CD4-positive, alpha-beta T cell treated with Interleukin-15 for 4 hours (primary cell): ENCODE data around the gene KLHDC9.
"Not testable (repeated sequence)": the region's sequence is repeated elsewhere in the genome, so short reads cannot be mapped to it uniquely, and the experiment has no call there.

ENCODE experiments used
- DNase-seq: peaks from one replicate; pipeline ENCODE4 v3.0.0-alpha.2; 2020; ENCODE audit warnings: low spot score

KLHDC9 gene, protein sequence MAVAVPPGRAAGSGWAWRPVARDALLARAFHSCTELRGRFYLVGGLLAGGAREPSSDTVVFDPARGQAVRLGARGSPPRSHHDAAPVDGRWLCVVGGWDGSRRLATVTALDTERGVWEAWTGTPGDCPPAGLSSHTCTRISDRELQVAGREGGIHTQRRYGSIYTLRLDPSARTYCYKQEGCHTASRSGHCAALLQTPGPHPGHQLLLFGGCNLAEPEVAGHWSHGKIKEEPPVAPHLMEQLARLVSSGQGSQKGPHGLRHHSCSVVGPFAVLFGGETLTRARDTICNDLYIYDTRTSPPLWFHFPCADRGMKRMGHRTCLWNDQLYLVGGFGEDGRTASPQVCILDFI

DNA sequence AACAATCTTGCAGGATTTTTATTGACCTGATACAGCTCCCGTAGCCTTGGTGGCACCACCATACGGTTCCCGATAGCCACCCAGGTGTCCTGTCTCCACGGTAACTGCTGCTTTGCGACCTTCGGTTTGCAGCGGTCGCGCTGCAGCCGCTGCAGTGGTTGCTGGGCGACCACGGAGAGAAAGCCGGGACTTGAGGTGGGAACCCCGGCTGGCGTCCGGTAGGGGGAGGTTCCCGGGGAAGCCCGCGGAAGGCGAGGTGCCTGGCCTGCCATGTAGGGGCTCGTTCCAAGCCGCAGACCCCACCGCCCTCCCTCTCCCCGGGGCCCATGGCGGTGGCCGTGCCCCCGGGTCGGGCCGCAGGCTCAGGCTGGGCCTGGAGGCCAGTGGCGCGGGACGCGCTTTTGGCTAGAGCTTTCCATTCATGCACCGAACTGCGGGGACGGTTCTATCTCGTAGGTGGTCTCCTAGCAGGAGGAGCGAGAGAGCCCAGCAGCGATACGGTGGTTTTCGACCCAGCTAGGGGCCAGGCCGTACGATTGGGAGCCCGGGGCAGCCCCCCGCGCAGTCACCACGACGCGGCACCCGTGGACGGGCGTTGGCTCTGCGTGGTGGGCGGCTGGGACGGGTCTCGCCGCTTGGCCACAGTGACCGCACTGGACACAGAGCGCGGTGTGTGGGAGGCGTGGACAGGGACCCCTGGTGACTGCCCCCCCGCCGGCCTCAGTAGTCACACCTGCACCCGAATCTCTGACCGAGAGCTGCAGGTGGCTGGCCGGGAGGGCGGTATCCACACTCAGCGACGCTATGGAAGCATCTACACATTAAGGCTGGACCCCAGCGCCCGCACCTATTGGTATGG is at the start of gene KLHDC9:
KLHDC9 (plus strand) TSS at position 152 of the 859 bp plus-strand sequence; CDS start at position 327, 175 bp downstream.
- DNase-seq, result peak; percentile 79

DNA sequence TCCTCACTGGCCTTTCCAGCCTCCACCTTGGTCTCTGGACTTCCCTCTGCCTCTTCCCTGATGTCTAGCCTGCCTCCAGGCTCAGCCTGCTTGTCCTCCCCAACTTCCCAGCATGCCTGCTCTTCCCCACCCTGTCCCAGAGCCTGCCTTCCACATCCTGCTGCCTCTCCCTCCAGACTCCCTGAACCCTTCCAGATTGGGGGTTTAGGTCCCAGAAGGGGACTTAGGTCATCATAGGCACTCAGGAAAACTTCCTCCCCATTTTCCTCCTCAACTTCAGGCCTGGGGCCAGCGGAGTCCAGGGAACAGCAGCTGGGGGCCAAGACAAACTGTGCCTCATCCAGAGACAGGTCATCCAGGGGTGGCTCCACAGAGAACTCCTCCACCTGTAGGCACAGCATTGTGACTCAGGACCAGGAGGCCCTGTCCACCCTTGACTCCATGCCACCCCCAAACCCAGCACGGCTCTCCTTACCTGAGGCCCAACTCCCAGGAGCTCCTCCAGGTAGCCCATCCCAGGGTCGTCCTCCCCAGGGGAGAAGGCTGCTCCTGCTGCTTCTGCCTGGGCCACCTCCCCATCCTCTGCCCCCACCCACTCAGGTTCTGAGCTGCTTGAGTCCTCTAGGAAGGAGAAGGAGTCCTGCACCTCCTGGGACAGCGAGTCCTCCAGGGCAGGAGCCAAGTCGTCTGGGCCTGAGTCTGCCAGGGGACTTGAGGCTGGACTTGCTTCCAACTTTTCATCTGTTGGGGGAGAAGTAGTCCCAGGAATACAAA is 49.0 kb upstream of the KLHDC9 start:
- no peak for DNase-seq

DNA sequence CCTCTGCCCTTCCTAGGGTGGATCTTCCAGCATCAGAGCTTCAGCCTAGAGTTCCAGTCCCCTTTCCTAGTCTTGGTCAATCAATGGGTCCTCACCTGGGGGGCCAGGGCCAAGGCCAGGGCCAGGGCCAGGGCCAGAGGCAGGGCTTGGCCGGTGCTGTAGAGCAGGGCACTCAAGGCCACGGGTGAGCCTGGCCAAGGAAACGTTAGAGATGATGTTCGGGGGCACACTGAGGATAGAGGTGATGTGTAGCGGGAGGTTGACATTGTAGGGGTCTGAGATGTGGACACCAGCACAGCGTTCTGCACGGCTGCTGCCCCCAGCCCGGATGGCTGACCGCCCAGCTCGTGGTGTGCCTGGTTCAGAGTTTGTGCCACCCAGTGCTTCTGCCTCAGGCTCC is 46.9 kb upstream of the KLHDC9 start:
- no peak for DNase-seq

DNA sequence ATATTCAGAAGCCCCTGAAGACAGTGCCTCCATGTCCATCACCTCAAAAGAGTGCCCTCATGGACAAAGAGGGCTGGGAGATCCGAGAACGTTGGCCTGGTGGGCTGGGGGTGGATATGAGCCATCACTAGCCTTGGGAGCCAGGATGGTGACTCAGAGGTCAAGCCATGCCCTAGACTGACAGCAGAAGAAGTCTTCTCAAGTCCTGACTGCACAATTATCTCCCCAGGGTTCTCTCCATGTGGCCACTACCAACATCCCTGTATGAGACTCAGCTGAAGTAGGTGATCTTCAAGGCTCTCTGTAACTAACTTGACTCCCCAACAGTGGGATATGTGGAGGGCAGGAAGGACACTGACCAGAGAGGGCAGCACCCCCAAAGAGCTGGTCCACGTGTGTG is 45.3 kb upstream of the KLHDC9 start:
- no peak for DNase-seq

DNA sequence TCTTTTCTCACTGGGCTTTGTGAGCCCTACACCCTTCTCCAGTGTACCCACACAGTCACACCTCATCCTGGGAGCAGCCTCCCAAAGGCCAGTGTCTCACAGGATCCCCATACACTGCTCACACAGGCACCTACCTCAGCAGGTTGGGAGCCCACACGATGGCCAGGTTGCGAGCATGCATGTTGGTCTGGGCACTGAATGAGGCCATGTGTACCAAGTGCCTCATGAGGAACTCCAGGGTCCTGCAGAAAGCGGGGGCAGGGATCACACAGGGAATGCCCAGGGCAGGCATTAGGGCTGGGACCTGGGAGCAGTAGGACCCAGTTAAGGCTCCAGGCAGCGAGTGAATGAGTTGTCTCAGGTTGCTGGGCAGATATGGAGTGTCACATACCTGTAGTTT is 43.9 kb upstream of the KLHDC9 start:
- no peak for DNase-seq

DNA sequence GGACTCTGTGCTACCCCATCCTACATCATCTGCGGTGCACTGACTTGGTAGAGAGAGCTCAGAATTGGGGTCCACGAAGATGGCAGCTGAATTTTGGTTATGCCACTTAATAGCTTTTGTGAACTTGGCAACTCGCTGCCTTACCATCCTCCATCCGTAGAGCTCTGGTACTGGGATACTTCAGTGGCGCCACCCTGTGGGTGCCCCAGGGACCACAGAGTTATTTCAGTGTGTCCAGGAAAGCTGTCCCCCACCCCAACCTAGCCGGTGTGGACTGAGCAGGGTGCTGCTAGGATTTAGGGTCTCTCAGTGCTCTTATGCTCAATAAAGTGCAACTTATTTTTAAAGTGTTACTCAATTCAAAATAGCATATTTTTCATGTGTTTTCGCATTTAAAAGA is 43.4 kb upstream of the KLHDC9 start:
- DNase-seq, result no peak

DNA sequence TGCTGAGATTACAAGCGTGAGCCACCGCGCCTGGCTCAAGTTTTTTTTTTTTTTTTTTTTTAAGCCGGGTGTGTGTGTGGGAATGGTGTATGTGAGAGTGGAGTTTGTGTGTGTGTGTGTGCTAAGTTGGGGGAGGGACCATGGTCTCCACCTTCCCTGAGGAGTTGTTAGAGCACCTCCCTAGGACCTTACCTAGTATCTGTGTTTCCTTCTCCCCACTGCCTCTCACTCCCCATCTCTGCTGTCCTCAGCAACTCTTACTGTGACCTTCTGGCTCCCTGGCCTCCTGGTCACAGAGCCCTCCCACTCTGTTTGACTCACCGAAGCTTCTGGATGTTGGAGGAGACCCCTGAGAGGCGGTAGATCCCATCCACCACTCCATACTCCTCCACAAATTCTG is 38.9 kb upstream of the KLHDC9 start:
- DNase-seq, result no peak

DNA sequence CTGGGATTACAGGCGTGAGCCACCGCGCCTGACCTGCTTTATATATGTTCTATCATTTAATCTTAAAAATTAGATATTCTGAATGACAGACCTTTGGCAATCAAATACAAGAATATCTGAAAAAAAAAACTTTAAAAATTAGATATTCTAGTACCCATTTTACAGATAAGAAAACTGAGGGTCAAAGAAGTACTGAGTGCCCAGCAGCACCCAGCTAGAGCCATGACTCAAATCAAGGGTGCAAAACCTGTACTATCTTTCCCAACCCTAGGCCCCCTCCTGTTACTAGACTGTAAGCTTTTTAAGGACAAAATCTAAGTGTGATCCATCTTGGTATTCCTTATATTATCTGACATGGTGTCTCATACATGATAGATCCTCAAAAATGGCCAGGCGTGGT is 36.7 kb upstream of the KLHDC9 start:
- no peak for DNase-seq

DNA sequence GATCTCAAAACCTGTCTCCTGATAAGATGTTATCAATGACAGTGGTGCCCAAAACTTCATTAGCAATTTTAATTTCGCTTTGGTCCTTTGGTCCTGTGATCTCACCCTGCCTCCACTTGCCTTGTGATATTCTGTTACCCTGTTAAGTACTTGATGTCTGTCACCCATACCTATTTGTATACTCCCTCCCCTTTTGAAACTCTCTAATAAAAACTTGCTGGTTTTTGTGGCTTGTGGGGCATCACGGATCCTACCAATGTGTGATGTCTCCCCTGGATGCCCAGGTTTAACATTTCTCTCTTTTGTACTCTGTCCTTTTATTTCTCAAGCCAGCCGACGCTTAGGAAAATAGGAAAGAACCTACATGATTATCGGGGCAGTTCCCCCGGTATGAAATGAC is 34.2 kb upstream of the KLHDC9 start:
- not testable (repeated sequence) for DNase-seq

DNA sequence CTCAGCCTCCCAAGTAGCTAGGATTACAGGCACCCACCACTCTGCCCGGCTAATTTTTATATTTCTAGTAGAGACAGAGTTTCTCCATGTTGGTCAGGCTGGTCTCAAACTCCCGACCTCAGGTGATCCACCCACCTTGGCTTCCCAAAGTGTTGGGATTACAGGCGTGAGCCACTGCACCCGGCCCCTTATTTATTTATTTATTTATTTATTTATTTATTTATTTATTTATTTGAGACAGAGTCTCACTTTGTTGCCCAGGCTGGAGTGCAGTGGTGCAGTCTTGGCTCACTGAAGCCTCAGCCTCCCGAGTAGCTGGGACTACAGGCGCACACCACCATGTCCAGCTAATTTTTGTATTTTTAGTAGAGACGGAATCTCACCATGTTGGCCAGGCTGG is 32.5 kb upstream of the KLHDC9 start:
- not testable (repeated sequence) for DNase-seq

DNA sequence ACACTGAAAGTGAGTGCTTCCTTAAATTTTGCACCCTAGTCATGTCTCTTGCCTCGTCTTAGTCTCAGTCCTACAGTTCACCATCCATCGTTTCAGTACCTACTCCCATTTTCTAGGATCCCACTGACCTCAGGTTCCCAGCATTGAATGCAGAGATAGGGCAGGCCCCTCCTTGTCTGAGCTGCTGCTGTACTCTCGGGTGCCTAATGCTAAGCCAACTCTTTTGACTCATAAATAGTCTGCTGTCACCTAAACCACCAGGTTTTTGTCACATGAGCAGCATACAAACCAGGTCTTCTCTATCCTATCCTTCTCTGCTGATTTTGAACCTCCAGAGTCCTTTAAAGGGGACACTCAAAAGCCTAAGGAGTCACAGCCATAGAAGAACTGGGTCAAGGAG is 31.5 kb upstream of the KLHDC9 start:
- DNase-seq, result peak; percentile 36

DNA sequence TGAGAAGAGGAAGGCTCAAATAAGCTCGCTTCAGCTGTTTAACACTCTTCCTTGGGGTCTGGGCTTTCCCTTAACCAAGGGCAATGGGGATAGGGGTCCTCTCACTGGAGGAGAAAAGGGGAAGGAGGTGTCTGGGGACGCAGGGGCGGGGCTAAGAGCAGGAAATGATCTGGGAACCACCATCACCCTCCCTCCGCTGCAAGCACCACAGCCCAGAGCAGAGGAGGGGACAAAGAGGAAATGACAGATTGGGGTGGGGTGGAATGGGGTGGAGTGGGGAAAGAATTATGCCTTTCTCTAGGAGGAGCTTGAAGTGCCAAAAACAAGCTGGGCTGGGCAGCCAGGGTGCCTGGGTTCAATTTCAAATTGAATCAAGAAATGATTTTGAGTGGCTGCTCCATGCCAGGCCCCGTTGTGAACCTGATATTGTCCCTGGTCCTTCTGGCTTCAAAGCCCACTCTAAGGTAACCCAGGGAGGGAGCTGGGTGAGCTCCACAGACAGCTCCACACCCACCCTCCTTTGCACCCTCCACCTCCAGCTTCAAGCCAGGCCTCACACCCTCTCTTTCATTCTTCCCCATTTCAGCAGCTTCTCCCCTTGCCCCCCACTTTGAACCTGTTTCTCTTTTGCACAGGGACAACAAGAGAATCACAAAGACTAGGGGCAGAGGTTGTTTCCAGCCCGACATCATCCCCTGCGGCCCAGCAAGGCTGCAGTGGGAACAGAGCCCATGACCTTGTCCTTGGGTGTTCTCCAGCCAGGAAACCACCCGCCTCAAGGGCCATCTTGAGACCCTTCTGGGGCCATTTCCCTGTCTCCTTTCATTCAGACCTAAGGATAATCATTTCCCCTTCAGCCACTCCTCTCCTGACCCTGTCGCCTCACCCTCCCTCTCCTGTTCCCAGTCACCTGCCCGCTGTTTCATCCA is 29.6 kb upstream of the KLHDC9 start:
- DNase-seq, result peak; percentile 83

DNA sequence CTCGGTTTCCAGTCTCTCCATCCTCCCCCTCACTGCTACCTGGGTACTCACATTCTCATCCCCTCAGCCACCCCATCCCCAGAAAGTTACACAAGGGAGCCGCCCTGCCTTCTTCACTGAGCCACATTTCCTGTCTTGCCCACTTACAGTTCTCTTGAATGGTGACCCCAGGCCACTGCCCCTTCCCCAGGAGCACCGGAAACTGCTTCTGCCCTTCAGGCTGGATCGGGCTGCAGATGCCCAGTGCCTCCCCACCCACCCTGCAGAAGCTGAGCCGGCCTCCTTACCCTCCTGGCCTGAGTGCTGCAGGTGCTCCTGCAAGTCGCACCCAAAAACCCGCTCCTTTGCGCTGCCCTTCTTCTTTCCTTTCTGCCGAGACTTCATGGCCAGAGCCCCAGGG is 28.9 kb upstream of the KLHDC9 start:
- no peak for DNase-seq

DNA sequence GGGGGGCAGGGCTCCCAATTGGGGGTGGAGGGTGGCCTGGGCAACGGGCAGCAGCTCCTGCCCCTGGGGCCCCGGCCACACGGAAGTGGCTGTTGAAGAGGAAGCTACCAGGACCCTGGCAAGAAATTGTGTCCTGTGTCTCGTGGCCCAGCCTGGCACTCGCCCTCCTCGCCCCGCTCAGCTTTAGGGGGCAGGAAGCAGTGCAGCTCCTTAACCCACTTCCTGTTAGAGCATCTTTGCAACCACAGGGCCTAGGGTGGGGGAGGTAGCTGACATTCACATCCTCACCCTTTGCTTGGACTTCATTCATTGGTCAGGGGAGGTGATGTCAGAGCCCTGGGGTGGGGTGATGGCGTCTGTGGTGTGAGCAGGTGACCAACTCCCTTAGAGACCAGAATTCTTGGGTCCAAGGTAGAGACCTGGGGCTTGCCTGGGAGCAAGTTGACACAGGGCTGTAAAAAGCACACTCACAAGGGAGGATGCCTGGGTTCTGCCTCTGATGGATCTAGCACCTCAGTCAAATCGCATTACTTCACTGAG is 28.4 kb upstream of the KLHDC9 start, which contains the start of gene ARHGAP30:
ARHGAP30 (minus strand) TSS at position 161 of the 540 bp plus-strand sequence. CDS start 267 bp downstream, outside the sequence.
- peak; percentile 92 for DNase-seq

DNA sequence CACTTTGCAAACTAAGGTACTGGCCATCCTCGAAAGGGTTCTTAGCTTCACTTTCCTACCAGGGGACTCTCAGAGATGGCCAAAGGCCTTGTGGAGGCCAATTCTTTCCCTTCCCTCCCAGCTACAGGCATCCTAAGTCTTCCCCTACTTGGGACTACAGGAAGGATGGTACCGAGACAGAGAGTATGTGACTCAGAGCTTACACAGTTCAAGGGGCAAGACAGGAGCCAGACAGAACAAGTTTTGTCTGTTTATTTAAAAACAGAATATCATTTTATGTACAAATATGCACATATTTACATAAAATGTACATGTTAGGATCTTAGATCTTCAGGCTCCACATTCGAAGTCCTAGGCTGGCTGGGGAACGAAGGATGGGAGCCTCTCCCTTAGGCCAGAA is 27.4 kb upstream of the KLHDC9 start:
- DNase-seq, result no peak

DNA sequence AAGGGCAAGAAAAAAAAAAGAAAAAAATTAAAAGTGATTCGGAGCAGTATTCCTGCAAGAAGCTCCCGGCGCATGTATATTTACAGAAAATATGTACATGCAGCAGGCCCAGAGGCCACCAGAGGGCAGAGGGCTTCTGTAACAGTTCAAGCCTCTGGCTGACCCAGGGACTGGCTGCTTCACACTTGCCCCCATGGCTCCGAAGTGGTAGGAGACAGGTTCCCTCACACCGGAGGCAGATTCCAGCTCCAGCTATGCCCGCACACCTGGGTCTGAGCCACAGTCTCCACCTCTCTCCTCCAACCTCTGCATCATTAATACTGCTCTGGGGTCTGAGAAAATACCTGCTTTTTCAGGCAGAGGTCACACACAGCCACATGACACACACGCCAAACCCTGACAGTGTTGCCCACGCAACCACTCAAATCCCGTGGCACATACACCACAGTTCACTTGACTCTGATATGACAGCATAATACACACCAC is 26.2 kb upstream of the KLHDC9 start:
- DNase-seq, result peak; percentile 48

DNA sequence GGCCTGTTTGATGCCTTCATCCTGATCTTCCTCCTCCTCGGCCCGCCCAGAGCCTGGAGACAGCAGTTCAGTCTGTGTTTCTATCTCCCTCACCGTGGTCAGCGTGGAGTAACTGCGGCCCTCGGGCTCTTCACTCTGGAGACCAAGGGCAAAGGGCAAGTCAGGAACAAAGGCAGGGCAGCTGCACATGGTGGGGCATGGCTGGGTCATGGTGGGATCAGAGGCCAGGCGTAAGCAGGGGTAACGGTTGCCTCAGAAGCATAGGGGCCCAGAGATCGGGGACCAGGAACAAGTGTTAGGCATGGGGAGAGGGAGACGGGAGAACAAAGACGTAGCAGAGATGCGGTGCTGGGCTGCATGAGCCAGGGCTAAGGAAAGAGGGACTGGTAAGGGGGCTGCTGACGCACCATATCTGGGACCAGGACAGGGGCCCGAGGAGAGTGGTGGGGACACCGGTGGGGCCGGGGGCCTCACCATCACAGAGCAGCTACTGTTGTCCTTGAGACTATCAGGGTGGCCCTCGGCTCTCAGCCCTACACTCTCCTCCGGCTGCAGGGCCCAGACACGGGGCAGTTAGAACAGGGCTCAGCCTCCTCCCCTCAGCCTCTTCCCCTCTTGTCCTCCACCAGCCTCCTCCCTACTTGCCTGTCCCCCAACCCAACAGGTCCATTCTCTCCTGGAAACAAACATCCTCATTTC is 25.3 kb upstream of the KLHDC9 start:
- DNase-seq, result no peak

DNA sequence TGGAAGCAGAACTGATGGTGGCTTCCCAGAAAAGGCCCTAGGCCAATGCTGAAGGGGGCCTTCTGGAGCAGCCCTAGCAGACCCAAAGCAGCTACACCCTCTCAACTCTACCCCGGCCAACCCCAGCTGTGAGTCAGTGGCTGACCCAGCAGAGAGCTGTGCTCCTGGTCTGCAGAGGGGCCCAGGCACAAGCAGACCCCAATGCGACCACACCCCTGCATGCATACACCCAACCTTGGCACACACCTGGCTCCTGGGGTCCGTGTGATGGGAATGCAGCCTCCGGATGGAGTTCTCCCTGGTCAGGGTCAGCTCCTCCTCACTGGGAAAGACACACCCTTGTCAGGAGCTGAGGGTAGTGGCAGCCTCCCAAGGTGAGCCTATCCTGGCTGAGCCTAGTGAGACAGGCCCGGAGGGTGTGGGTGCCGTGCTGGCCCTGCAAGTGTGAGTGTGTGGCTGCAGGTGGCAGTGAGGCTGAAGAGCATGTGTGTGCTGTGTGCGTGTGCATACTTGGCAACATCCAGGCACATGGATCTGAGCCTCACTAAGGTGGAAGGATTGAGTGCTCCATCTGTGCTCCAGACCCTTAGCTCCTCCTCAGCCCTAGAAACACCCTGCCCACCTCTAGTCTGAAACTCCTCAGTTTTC is 24.6 kb upstream of the KLHDC9 start:
- no peak for DNase-seq

DNA sequence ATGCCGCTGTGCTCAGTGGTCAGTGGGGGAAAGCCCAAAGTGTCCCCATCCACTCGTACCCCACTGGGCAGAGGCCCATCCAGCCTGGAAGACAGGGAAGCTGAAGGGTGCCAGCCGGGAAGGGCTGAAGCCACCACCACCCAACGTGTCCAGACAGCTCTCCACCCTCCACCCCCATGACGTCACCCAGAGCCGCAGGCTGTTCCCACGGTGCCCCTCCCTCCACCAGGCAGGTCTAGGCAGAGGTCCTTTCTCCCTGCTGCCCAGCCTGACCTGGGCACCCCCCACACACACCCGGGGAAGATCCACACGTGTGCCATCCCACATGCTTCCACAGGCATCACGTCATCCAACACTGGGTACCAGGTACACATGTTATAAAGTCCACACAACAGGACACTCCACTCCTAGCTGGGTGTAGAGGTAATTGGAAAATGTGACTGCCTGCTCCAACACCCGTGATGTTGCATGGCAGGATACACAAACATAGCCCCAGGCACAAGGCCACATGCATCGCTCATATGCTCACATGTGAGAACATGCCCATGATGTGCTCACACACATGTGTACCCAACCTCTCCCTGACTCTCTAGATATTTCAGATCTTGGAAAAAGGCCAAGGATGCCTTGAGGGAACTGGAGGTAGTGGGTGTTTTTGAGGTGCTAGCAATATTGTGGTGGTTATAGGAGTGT is 23.3 kb upstream of the KLHDC9 start:
- DNase-seq, result no peak
